ENCODE measurements around the gene INPP5A. TPM values are rescaled to one million over a fixed set of nuclear protein-coding genes. Genes with fewer than 3 reads are reported as not detected.

The INPP5A gene
- total and polyA plus RNA-seq, 9 of the 15 experiments (the other 6 are each of a cell fraction or from before 2014, with no cell fraction given), result 0.66 to 11.6 (median 7.7) TPM

DNA sequence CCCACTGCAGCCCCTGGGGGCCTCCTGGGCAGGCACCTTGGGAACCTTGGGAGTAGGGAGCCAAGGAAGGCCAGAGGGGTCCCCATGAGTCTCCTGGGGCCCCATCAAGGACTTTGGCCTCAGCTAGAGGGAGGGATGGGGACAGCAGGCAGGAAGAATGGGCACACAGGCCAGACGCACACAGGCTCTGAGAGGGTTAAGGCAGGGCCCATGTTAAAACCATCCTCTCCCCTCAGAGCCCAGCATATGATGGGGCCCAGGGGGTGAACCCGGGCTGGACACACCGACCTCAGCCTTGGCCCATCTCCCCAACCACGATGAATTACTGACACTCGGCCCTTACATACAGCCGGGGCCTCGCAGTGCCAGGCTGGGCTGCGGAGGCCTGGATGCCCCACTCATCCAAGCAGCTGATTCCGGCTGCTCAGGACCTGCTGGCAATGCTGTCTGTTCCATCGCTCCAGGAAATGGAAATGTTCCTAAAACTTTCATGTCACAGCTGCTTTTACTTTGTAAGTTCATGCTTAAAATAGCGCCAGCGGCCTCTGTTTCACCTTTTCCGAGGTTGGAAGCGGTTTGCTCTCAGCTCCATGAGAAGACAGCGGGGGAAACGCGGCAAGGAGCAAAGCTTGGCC, 17.3 kb upstream of the INPP5A start:
- Histone ChIP-seq H3K9me1 (ENCODE audit: control insufficient read depth, insufficient read depth, low read length) (peaks cover 6% of the 10 kb centered on the region), H3K4me3 (no peak overlapping the region), H3K9me3 (replicated peaks; ENCODE audit: control insufficient read depth, insufficient read depth, low read depth, low read length) (no peaks in the 10 kb centered on the region), H3K79me2 (ENCODE audit: control insufficient read depth, insufficient read depth, low read length) (no peaks in the 10 kb centered on the region), H2AFZ (ENCODE audit: low read depth, low read length) (no peak overlapping the region), H3K4me1 (replicated peaks in 1 of 2; ENCODE audit: control insufficient read depth in 2 of 2, insufficient read depth in 2 of 2, low read length in 2 of 2) (peaks cover 25 to 48% of the 10 kb centered on the region in 2 experiments), H4K20me1 (replicated peaks; ENCODE audit: control insufficient read depth, insufficient read depth, low read length) (no peaks in the 10 kb centered on the region), H3K27ac (ENCODE audit: extremely low read depth, low read depth, low read length) (no peak overlapping the region), H3K36me3 (ENCODE audit: control insufficient read depth, insufficient read depth, low read length) (no peaks in the 10 kb centered on the region), H3K27me3 (ENCODE audit: control insufficient read depth in 2 of 2, insufficient read depth in 2 of 2, low read length in 2 of 2) (peaks cover 13 to 44% of the 10 kb centered on the region in 2 experiments; a peak in 4 of 5 replicates), H3K4me2 (ENCODE audit: insufficient read depth, low read length) (no peak overlapping the region), H3K9ac (ENCODE audit: insufficient read depth in 1 of 2, low read depth in 2 of 2, low read length in 2 of 2) (no peak overlapping the region)
- POLR2A ChIA-PET, result interaction anchor here (0.7 to 1.2 kb wide), 2 partner anchors 16 to 101 kb away, joined by 3 read pairs; no protein-coding TSS in a partner anchor
- 38% methylated on average over 17 of the region's 17 CpGs for WGBS (ENCODE audit: insufficient coverage, low coverage, missing lambda C conversion rate)
- DNase-seq (ENCODE audit: extremely low read depth in 1 of 4, low spot score in 3 of 4), result no peak
- ATAC-seq, result no peak
- FAIRE-seq, result no peak
- in situ Hi-C loops (cut with MboI) (no loop called here), intact Hi-C loops (cut with micrococcal nuclease) (no loop called here)
- TF ChIP-seq, protein P1, sequence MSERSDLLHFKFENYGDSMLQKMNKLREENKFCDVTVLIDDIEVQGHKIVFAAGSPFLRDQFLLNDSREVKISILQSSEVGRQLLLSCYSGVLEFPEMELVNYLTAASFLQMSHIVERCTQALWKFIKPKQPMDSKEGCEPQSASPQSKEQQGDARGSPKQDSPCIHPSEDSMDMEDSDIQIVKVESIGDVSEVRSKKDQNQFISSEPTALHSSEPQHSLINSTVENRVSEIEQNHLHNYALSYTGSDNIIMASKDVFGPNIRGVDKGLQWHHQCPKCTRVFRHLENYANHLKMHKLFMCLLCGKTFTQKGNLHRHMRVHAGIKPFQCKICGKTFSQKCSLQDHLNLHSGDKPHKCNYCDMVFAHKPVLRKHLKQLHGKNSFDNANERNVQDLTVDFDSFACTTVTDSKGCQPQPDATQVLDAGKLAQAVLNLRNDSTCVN (CRISPR knock-in tag; IDR thresholded peaks at IDR 0.05), result no peak
- peak; percentile 58; the same call in 1 of the 2 replicates for TF ChIP-seq ZBTB33 (CRISPR knock-in tag; IDR thresholded peaks at IDR 0.05)
- CTCF ChIA-PET (ENCODE audit: low intra/inter-chr PET ratio), result no interaction called here
- BruUV-seq (replicated peaks), result no TSS peak

Measured in K562 (cell line).